ENCODE data around the gene ZNF831.

- TF ChIP-seq POLR2A (IDR thresholded peaks at IDR 0.05) (no peak), CTCF (IDR thresholded peaks at IDR 0.05) (no peak), POLR2AphosphoS5 (IDR thresholded peaks at IDR 0.05) (no peak)
Measured at GRCh38 chr20:59194023-59194935, 30.7 kb downstream of the ZNF831 start.
